Neutrophil (primary cell): Measurements from ENCODE around the gene HINFP.

Experiments used
- H3K27ac ChIP-seq: fragments of 200-600 bp; sonication (generic); 2 replicates; pipeline ENCODE4 v1.5.1; 2016; ENCODE audit warnings: mild to moderate bottlenecking, moderate library complexity
- H3K27me3 ChIP-seq: fragments of 200-600 bp; sonication (generic); 2 replicates; pipeline ENCODE4 v1.6.0; 2016; ENCODE audit warnings: mild to moderate bottlenecking
- H3K36me3 ChIP-seq: fragments of 200-600 bp; sonication (generic); 2 replicates; pipeline ENCODE4 v1.5.1; 2017
- H3K4me1 ChIP-seq, 2 experiments: fragments of 200-600 bp in 1 of 2; sonication (generic) in 1 of 2; 1 replicate in 1 of 2; 2 replicates in 1 of 2; pipeline versions ENCODE4 v1.5.1 to v1.6.1; 2013 to 2016; ENCODE audit warnings: low read depth in 1 of 2, low read length in 1 of 2, mild to moderate bottlenecking in 1 of 2, moderate library complexity in 1 of 2; ENCODE audit not compliant: control insufficient read depth in 1 of 2, insufficient read depth in 1 of 2
- H3K4me3 ChIP-seq, 2 experiments: fragments of 200-600 bp in 1 of 2; sonication (generic) in 1 of 2; 1 replicate in 1 of 2; 2 replicates in 1 of 2; pipeline ENCODE4 v1.5.1; 2013 to 2016; ENCODE audit warnings: low read depth in 1 of 2, low read length in 1 of 2, mild to moderate bottlenecking in 1 of 2, moderate library complexity in 1 of 2
- H3K9me3 ChIP-seq: fragments of 200-600 bp; sonication (generic); 2 replicates; pipeline ENCODE4 v1.5.1; 2016
- TF ChIP-seq, protein P1 (sequence below): fragments of 200-600 bp; sonication (generic); IDR thresholded peaks from 2 replicates; pipeline ENCODE4 v1.5.1; 2016; ENCODE audit warnings: antibody characterized with exemption

Gene HINFP

DNA sequence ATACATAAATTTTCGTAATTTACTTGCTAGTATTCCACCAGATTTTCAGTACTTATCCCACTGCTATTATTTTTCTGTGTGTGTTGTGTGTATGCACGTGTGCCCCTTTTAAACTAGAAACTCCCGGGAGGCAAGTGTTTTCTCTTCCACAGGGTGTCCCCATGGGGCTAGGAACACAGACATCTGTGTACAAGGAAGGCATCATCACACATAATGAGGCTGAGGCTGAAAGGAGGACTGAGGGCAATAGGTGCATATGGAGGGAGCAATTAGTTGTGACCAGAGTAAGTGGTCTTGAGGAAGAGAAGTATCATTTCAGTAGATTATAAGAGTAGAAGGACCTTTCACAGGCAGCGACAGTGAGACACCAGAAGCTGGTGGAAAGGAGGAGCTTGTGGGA, 17.6 kb upstream of the HINFP start:
- Histone ChIP-seq H3K36me3 (no peaks in the 10 kb centered on the region), H3K27me3 (no peaks in the 10 kb centered on the region), H3K4me1 (peaks cover 56 to 59% of the 10 kb centered on the region in 2 experiments), H3K4me3 (no peak overlapping the region), H3K27ac (no peak overlapping the region), H3K9me3 (no peaks in the 10 kb centered on the region)
- TF ChIP-seq, protein P1, sequence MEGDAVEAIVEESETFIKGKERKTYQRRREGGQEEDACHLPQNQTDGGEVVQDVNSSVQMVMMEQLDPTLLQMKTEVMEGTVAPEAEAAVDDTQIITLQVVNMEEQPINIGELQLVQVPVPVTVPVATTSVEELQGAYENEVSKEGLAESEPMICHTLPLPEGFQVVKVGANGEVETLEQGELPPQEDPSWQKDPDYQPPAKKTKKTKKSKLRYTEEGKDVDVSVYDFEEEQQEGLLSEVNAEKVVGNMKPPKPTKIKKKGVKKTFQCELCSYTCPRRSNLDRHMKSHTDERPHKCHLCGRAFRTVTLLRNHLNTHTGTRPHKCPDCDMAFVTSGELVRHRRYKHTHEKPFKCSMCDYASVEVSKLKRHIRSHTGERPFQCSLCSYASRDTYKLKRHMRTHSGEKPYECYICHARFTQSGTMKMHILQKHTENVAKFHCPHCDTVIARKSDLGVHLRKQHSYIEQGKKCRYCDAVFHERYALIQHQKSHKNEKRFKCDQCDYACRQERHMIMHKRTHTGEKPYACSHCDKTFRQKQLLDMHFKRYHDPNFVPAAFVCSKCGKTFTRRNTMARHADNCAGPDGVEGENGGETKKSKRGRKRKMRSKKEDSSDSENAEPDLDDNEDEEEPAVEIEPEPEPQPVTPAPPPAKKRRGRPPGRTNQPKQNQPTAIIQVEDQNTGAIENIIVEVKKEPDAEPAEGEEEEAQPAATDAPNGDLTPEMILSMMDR: no peak

DNA sequence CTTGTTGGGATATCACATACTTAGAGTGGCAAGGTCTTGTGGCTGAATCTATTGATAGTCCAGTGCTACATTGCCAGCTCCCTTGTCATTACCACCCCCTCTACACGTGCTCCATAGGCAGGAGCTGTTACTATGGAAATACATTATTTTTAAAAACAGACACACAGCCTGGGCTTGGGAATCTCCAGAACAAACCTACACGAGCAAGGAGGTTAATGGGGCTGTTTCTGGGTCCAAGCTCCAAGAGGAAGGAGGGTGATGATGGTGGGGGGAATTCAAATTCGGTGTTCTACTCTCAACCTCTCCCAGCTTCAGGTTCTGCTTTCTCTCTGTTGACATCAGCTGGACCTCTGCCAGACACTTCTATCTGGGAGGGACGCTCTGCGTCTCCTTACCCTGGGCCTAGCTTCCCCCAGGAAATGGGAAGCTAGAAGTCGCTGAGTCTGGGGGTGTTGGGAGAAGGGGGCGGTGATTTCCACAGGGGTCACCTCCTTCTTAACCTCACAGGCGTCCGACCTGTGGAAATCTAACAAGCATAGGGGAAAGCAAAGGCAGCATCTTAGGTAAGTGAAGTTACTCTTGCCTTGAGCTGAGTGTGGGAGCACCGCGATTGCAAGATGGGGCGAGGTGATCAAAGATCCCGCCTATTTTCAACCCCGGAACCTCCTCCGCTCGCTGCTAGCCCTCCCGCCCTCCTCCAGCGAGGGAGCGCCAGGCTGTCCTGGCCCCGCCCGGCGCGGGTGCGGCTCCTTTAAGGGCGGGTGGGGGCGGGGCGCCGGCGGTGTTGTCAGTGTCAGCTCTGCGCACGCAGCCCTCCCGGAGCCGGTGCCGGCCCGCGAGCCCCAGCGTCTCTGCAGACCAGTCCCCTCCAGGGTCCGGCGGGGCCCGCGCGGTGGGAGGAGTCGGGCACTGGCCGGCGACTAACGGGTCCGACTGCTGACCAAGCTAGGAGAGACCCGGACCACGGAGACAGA, 14.5 kb upstream of the HINFP start, which contains the start of gene C2CD2L:
Gene C2CD2L, plus strand, starts transcription at position 781 of the 974 bp plus-strand sequence. CDS start 398 bp downstream, outside the sequence.
- H3K27me3 ChIP-seq: no peaks in the 10 kb centered on the region
- H3K4me1 ChIP-seq: peaks cover 55 to 64% of the 10 kb centered on the region in 2 experiments
- TF ChIP-seq, protein P1: peak; percentile 11
- H3K27ac ChIP-seq: peak within 1 kb of the TSS; percentile 98
- peaks cover 16% of the 10 kb centered on the region for H3K36me3 ChIP-seq
- peak within 1 kb of the TSS; percentile 64 to 94 for H3K4me3 ChIP-seq
- H3K9me3 ChIP-seq: no peaks in the 10 kb centered on the region

DNA sequence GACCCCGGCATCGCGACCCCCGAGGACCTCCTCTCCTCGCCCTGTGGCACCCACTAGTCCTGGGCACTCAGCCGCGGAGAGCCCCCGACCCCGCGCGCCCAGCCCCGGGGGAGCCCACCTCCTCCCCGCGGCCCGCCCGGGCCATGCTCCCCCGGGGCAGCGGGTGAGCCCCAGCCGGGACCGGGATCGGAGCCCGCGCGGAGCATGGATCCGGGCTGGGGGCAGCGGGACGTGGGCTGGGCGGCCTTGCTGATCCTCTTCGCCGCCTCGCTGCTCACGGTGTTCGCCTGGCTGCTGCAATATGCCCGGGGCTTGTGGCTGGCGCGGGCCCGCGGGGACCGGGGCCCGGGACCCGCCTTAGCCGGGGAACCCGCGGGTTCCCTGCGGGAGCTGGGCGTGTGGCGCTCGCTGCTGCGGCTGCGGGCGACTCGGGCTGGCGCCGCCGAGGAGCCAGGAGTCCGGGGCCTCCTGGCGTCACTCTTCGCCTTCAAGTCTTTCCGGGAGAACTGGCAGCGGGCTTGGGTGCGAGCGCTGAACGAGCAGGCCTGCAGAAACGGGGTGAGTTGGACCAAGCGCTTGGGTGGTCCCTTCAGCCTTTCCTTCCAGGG, 13.7 kb upstream of the HINFP start:
- no peaks in the 10 kb centered on the region for H3K27me3 ChIP-seq
- H3K4me1 ChIP-seq: peaks cover 47 to 56% of the 10 kb centered on the region in 2 experiments
- H3K9me3 ChIP-seq: no peaks in the 10 kb centered on the region
- H3K4me3 ChIP-seq: peak overlapping the region; percentile 64 to 94
- peak overlapping the region; percentile 98 for H3K27ac ChIP-seq
- TF ChIP-seq, protein P1: no peak
- peaks cover 23% of the 10 kb centered on the region for H3K36me3 ChIP-seq

DNA sequence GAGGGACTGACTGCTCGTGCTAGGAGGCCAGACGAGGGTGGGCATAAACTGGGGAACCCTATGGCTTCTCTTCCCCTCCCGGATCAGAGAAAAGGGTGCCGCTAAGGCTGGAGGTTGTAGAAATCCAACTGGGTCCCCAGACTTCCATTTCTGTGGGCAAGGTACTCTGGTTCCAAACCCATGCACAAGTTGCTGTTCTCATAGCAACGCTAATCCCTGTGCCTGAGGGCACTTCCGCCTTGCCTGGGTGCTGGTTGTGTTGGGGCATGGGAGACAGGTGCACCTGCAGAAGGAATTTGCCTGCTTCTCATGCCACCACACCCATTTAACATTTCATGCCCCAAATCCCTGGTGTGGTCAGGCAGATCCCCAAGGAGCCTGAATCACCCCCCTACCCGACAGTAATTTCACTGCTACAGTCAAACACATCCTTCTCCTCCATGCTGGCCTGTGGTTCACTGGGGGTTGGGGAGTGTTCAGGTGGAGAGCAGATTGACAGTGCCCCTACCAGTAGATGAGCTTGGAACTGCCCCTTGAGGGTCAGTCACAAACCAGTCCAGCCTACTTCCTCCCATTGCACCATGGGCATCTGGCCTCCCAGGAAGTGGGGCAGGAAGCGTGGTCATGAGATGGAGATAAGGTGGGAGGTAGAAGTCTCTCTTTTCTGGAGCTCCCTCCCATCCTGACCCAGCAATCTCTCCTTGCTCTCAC, 13.1 kb upstream of the HINFP start:
- TF ChIP-seq, protein P1: no peak
- H3K36me3 ChIP-seq: peaks cover 30% of the 10 kb centered on the region
- H3K27ac ChIP-seq: peak overlapping the region; percentile 98
- peaks cover 41 to 53% of the 10 kb centered on the region in 2 experiments for H3K4me1 ChIP-seq
- H3K27me3 ChIP-seq: no peaks in the 10 kb centered on the region
- peak overlapping the region; percentile 64 to 94 for H3K4me3 ChIP-seq
- no peaks in the 10 kb centered on the region for H3K9me3 ChIP-seq

DNA sequence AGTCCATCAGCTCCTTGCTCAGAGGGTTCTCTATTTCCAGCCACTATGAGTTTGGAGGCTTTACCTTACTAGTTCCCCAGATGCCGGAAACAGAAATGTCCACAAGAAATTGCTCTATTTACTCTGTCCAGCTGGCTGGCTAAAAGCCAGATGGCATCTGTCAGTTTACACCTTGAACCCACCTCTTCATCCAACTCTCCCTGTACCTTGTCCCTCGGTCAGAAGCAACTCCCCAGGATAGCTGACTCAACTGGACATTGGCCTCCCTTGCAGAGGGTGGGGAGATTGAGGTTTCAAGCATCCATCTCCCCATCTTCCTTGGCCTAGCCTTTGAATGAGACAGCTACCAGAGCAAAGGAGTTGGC, 12.5 kb upstream of the HINFP start:
- peaks cover 35% of the 10 kb centered on the region for H3K36me3 ChIP-seq
- peaks cover 41 to 53% of the 10 kb centered on the region in 2 experiments for H3K4me1 ChIP-seq
- H3K27ac ChIP-seq: peak overlapping the region; percentile 98
- H3K27me3 ChIP-seq: no peaks in the 10 kb centered on the region
- no peaks in the 10 kb centered on the region for H3K9me3 ChIP-seq
- TF ChIP-seq, protein P1: no peak
- H3K4me3 ChIP-seq: peak overlapping the region; percentile 64 to 94
